ENCODE results near the gene VHLL.

VHLL gene

GRCh38 chr1:156310962-156311361, 11.9 kb upstream of the VHLL start:
- no peak for TF ChIP-seq CTCF (IDR thresholded peaks at IDR 0.05; ENCODE audit: low read length, missing control alignments)
- DNase-seq (ENCODE audit: low read depth): peak; percentile 68
- H3K4me3 ChIP-seq (replicated peaks; ENCODE audit: low read depth, low read length): no peak overlapping the region

GRCh38 chr1:156308078-156308477, 9.0 kb upstream of the VHLL start:
- H3K4me3 ChIP-seq (replicated peaks; ENCODE audit: low read depth, low read length): no peak overlapping the region
- DNase-seq (ENCODE audit: low read depth): peak; percentile 37
- TF ChIP-seq CTCF (IDR thresholded peaks at IDR 0.05; ENCODE audit: low read length, missing control alignments): no peak

DNA sequence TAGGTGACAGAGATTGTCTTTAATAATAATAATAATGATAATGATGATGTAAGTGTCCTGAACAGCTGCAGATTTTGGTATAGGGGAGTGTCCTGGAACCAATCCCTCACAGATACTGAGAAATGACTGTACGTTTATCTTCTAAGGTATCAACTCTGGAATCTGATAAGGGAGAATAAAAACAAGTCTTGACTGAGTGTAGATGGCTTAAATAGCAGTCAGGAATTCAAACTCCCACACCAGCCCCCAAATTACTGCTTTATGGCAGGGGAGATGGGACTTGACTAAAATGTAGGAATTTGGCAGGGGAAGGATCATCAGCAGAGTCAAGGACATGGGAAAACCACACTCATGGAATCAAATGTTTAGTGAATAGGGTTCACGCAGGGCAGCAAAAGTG, 6.1 kb upstream of the VHLL start:
- no peak for DNase-seq (ENCODE audit: low read depth)
- no peak for TF ChIP-seq CTCF (IDR thresholded peaks at IDR 0.05; ENCODE audit: low read length, missing control alignments)
- H3K4me3 ChIP-seq (replicated peaks; ENCODE audit: low read depth, low read length): no peak overlapping the region

- no peak for TF ChIP-seq CTCF (IDR thresholded peaks at IDR 0.05; ENCODE audit: low read length, missing control alignments)
- no peak for DNase-seq (ENCODE audit: low read depth)
- H3K4me3 ChIP-seq (replicated peaks; ENCODE audit: low read depth, low read length): no peak overlapping the region
These were observed 4.1 kb upstream of the VHLL start for GRCh38 chr1:156303241-156303640.

DNA sequence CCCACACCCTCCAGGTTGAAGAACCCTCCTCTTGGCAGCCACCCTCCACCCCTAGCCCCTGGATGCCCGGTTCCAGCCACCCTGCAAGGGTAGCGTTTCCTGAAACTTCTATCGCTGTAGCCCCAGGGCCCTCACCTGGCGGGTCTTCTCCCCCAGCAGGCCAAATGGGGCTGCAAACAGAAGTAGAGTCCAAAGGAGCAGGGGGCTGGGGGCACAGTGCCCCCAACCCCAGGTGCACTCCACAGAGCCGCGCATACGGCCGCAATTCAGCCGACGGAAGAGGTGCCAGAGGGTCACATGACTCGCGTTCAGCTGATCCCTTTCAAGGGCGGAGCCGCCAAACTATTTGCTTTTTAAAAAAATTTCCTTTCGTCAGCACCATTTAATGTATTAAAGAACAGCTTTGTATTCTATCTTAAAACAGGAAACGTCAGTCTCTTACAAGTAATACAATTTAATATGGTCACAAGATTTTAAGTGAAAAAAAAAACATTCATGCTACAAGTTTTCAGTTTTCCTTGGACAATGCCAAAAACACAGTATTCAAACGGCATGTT, 3.6 kb downstream of the VHLL start, which contains the start of gene GLMP:
Gene GLMP, minus strand, starts transcription at position 289 of the 557 bp plus-strand sequence. Its CDS starts 34 bp downstream, at position 255.
- H3K4me3 ChIP-seq (replicated peaks; ENCODE audit: low read depth, low read length): peak within 1 kb of the TSS; percentile 97
- peak; percentile 80 for DNase-seq (ENCODE audit: low read depth)
- no peak for TF ChIP-seq CTCF (IDR thresholded peaks at IDR 0.05; ENCODE audit: low read length, missing control alignments)

DNA sequence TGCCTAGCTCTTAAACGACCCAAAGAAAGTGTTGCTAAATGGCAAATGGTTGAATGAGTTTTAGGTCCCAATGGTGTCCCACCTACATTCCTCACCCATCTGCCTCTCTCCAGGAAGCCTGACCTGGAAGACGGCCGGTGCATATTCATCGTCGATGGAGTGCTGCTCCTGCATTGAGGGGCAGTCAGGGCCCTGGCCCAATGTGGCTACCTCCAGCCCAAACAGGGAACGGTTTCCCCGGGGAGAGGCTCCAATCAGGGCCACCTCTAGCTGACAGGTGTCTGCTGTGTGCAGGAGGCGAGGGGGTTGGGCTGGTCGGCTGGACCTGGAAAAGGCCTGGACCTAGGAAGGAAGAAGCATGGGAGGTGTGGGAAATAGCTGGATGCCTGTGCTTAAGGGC, 5.2 kb downstream of the VHLL start:
- peak overlapping the region; percentile 97 for H3K4me3 ChIP-seq (replicated peaks; ENCODE audit: low read depth, low read length)
- no peak for TF ChIP-seq CTCF (IDR thresholded peaks at IDR 0.05; ENCODE audit: low read length, missing control alignments)
- DNase-seq (ENCODE audit: low read depth): no peak

GRCh38 chr1:156293098-156293434, 6.0 kb downstream of the VHLL start:
- H3K4me3 ChIP-seq (replicated peaks; ENCODE audit: low read depth, low read length): no peak overlapping the region
- DNase-seq (ENCODE audit: low read depth): no peak
- no peak for TF ChIP-seq CTCF (IDR thresholded peaks at IDR 0.05; ENCODE audit: low read length, missing control alignments)

Data from fibroblast of pulmonary artery (primary cell).